B cell (primary cell): ENCODE results near the gene EML1.

Source experiments
- CTCF ChIP-seq: fragments of 200-600 bp; IDR thresholded peaks from one replicate; pipeline ENCODE4 v1.8.0; 2022; ENCODE audit warnings: antibody characterized with exemption, mild to moderate bottlenecking
- EZH2 ChIP-seq: IDR thresholded peaks from 2 replicates; pipeline ENCODE4 v1.6.1; 2012; ENCODE audit warnings: borderline replicate concordance, low read depth, mild to moderate bottlenecking, moderate library complexity, low read length; ENCODE audit not compliant: insufficient read depth, poor library complexity, severe bottlenecking

DNA sequence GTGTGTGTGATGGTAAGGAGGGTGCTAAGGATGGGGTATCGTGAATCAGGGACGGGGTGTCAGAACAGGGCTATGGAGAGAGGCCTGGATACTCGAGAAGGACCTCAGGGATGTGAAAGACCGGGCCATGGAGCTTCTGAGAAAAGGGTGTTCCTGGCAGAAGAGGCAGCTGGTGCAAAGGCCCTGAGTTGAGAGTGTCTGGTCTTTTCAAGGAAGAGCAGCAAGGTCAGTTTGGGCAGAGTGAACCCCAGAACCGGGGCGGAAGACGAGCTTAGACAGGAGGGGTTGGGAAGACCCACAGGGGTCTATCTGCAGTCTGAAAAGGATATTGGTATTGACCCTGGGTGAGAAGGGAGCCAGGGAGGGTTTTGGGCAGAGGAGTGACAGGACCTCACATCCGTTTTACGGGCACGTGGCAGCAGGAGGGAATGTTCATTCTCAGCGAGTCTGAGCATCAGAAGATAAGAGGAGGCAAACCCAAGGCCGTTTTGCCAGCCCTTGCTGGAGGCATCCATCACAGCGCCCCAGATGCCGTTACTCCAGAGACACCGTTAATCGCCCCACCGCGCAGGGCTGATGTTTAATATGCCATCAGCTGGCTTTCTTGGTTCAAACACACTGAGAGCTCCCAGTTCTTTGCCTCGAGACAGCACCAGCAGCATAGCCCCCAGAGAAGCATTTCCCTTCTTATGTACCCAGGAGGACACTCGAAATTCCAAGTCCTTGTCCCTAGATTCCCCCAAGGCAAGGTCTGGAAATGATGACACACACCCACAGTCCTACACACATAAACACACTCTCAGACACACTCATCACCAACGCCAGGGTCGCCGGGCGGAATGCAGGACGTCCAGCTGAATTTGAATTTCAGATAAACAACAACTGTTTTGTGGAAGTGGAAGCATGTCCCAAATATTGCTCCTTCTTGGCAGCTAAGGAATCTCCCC, 41.4 kb upstream of the EML1 start:
- TF ChIP-seq CTCF (no peak), EZH2 (no peak)
